Fibroblast of skin of right biceps (primary cell): ENCODE results near the gene PLPPR1.
"Not testable (repeated sequence)": the region's sequence is repeated elsewhere in the genome, so short reads cannot be mapped to it uniquely, and the experiment has no call there.

Experiments used
- DNase-seq: peaks from one replicate; pipeline ENCODE4 v3.0.0-alpha.2; 2013

PLPPR1 gene

DNA sequence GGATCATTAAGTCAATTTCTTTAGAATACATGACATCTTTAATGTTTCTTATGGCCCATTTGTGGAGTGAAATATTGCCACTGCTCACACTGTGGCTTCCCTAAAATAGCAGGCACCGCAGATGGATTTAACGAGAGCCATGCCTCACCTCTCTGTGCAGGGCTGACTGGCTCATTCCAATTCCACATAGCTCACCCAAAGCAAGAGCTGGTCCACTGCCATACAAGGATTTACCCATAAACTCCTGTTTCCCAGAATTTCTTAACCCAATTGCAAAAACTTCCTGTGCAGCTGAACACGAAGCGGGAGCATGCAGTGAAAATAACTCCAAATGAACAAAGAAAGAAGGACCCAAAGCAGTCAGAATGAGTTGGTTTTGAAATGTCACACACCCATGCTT, 196.7 kb downstream of the PLPPR1 start:
- DNase-seq = no peak

DNA sequence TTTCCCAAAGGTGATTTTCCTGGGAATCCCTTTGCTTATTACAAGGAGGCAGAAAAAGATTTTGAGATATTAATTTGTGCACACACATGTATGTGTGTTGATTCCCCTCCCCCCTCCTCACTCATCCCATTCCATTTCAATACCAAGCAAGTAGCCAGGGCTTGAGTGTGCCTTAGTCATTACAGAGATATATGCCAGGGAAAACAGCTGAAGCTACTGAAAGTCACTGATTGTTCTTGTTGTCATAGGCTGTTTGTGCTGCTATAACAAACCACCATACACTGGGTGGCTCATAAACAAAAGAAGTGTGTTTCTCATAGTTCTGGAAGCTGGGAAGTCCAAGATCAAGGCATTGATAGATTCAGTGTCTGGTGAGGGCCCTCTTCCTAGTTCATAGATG, 197.6 kb downstream of the PLPPR1 start:
- DNase-seq = no peak

DNA sequence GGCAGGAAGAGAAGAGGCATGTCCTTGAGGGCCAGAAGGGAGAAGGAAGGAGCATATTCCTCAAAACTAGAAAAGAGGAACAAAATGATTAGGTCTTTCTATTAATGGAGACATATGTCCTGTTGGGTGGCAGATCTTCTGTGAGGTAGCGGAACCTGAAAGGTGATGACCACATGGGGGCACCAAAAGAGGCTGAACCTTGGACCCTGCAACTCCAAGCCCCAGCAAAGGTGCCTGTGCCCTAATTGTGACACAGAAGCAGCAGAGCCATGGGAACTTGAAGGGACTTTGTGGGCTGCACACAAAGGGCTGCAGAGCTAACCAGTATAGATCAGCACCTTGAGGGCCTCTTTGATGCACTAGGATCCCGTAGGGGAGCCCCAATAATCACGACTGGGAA, 198.3 kb downstream of the PLPPR1 start:
- no peak for DNase-seq

DNA sequence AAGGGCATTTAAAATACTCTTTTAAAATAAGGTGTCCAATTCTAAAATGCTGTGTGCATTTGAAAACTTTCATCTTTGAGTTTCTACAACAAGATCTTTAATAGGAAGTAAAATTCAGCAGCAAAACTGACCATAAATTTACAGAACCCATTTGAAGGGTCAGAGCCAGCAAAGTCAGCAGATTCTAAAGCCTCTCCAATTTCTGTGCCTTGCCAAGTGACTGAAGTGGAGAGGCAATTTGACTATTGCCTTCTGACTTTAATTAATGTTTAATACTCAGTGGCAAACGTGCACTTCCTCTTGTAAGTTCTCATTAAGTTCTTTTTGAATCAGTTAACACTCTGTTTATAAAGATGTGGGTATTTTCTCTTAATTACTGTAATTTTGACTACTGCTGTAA, 201.1 kb downstream of the PLPPR1 start:
- DNase-seq = no peak

DNA sequence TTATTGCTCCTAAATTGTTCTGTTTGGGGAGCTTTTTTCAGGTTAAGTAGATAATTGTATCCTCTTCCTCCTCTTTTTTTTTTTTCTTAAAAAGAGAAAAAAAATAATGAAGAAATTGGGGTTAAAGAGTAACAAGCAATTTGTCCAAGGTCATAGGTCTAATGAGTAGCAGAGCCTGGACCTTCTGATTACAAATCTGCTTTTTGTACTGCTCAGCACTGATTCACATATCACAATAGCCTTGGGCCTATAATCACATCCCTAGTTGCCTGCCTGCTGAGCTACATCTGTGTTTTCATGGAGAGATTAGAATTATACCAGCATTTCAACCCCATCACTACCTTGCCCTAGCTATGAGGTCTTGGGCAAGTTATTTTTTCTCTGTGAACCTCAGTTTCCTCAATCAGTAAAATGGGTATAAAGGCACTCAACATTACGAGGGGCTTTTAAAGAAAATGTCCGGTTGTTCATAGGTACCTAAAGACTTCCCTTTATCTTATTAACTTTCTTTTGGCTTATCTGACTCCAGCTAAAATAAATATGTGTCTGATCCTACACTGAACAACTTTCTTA, 204.0 kb downstream of the PLPPR1 start:
- DNase-seq = no peak

DNA sequence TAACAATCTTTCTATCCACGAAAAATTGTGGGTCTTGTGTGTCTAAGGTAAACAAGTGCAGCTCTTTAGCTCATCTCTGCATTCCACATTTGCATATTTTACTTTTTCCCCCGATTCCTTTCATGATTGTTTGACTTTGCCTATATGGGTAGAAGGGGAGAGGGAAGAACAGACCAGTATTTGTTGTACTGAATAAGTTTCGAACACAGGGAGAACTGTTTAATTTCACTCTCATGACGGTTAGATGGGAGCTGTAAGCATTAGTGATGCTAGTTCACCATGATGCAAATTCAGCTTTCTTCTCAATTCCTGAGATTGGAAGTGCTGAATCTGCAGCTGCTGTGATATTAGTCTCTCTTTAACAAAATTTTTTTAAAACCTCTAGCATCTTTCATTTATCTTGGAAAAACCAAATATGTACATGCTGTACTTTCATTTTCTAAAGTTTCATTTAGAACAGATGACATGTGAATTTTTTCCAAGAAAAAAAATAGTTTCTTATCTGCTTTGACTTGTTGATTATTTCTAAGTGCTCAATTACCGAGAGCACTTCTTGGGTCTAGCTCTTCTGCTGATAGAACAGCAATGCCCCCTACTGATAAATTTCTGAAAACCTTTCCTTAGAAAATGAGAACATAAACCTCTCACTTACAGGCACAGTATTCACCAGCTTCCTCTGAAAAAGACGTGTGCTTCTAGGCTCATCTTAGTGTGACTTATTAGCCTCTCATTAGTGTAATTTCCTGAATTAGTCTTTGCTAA, 206.8 kb downstream of the PLPPR1 start:
- peak; percentile 9 for DNase-seq

DNA sequence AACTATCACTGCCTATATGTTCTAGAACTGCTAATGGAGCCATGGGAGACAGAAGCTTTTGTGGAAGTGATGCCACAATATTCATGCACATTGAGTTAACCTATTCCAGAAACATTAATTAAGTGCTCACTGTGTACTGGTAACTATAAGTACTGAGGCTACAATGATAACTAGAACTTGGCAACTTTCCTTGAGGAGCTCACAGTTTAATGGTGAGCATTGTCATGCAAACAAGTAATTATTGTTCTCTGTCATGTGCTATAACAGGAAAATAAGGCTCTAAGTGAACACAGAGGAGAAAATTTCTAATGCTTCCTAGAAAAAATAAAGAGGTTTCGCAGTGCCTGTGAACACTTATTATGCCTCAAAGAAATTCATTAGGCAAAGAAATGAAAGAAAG, 214.1 kb downstream of the PLPPR1 start:
- DNase-seq = no peak

DNA sequence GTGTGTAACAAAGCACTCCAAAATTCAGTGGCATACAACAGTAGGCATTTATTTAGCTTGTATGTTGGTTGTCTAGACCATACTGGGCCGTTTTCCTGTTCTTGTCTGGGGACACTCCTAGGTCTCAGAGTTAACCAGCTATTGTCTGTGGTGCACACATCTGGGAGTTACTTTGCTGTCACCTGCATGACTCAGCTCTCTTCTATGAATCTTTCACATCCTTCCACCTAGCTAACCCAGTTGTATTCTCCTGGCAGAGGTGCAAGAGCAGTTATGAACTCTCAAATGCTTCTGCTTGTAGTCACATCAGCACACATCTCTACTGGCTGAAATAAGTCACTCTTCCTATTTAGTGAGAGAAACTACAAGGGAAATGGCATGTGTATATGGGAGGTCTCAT, 218.2 kb downstream of the PLPPR1 start:
- DNase-seq = no peak

DNA sequence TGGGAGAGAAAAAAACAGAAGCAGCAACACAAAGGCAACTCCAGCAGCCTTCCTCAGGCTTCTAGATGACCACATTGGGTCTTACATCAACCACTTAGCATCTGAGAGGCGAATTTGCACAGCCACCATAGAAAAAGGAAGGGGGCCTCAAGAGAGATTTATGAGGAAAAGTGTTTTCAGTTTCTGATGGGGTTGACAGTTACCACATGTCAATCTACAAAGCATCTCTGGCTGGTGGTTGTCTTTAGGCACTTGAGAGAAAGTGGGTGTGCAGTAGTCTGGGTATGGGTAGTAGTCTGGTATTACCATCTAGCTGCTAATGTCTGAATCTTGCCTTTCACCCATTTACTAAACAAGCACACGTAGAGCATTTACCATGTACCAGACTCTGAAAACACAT, 218.8 kb downstream of the PLPPR1 start:
- DNase-seq = no peak

DNA sequence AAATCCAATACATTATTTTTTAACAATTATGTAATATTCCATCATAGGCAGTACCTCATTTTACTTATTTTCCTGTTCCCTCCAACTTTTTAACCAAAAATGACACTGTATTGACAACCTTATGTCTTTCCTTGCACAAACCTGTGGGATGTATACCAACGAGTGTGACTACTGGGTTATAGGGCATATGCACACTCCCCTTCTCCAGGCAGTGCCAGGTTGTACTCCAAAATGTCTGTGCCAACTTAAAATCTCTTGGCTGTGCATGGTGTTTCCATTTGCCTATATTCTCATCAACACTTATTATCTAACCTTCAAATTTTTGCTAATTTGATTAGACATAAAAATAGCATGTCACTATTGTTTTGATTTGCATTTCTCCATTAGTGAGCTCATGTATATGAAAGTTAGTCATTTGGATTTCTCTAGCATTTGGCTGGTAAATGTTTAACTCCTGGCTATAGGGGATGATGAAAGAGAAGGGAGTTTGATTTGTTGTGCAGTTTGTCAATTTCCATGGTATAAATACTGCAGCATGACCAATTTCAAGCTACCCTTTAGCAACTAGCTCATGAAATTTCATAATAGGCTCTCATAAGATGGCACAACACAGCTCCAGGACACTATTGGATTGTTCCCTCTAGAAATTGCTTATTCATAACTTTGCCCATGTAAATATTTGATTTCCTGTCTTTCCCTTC, 226.4 kb downstream of the PLPPR1 start:
- DNase-seq = no peak

DNA sequence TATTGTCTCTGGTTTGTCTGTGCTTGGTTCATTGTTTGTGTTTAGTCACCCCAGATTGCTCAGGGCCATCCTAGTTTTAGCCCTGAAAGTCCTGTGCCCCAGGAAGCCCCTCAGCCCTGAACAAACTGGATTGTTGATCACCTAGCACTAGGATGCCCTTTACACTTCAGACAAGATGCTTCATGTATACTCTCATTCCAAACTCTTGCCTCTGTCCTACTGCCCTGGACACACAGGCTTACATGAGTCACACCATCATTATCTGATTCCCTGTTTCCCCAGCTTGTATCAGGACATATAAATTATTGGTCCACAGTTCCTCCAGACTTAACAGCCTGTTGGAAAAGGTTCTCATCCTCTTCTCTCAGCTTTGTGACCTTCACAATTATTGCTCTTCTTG, 236.2 kb downstream of the PLPPR1 start:
- DNase-seq = no peak

DNA sequence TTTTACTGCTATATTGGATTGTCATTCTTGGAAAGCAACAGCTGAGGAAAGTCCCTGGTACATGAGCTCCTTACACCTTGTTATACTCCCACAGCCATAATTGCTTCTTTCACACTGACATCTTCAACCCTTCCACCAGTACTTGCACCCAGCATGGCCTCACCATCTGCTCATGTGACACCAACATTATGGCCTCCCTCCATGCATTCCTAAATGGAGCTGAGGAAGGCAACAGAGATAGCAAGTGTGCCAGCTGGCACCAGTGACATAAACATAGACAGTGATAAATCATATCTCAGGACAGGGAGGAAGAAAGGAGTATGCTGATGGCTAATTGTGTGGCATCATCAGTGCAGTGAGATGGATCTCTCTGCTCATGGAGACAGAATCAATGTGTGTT, 236.7 kb downstream of the PLPPR1 start:
- DNase-seq = no peak

DNA sequence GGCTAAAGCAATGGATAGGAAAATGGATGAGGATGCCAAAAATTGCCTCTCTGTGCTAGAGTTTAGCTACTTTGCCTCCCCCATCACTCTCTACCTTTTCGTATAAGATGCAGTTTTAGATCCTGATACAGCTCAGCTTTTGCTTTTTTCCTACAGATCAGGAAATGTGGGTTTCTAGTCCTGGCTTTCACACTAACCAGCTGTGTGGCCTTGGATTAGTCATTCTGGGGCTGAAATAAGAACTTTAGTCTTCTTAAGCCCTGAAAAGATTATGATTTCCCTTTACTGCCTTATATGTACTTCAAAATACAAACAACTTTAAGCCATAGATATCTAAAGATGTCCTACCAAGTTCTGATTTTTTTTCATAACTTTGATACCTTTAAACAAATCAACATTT, 239.9 kb downstream of the PLPPR1 start:
- no peak for DNase-seq

DNA sequence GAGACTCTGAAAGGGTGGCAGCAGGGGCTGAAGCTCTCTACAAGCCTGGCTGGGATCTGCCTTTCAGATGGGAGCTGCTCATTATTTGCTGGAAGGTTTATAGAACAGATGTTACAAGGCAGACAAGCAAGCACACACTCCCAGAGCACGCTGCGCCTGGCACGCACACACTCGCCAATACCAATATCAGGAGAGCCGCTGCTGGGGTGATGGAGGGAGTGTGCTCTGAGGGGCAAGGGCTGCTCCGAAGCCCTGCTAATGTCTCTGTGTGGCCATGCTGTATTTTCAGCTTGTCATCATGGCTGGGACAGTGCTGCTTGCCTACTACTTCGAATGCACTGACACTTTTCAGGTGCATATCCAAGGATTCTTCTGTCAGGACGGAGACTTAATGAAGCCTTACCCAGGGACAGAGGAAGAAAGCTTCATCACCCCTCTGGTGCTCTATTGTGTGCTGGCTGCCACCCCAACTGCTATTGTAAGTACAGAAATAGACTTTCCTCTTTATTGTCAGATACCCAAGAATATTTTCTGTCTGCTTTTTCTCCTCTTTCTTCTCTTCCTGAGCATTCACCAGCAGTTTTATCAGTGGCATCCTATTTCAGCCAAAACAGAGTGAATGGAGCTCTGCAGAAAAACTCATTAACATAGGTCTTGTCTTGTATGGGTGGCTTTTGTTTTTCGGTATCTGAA, 241.2 kb downstream of the PLPPR1 start:
- no peak for DNase-seq

DNA sequence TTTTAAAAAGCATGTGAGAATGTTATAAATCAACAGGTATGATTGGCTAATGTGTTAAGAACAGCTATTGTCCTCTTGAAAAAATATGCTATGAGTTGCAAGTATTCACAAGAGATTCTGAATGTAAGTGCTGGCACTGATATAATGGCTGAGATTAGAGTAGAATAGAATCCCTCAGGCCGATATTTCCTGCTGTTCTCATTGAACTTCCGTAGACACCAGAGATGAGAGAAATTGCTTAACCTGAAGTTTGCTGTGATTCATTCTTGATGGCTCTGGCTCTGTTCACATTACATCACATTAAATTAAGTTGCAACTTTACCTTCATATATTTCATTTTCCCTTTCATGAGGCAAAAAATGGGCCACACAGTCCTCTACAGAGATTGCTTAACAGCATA, 241.8 kb downstream of the PLPPR1 start:
- DNase-seq = no peak

DNA sequence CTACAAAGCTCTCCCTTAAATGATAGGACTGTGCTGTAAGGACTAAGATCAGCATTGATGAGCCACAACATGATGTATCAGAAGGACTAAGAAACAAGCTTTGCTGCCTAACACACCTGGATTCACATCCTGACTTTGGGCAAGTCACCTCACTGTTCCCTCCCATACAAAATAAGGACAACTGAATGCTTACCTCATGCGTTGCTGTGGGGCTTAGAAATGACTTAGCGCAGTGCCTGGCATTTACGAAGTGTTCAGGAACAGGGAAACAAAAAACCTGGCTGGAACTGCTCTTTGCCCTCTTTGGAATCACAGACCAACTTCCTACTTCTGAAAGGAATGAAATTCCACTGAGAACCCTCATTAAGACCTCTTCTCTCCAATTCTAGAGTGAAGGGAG, 242.6 kb downstream of the PLPPR1 start:
- DNase-seq = no peak

DNA sequence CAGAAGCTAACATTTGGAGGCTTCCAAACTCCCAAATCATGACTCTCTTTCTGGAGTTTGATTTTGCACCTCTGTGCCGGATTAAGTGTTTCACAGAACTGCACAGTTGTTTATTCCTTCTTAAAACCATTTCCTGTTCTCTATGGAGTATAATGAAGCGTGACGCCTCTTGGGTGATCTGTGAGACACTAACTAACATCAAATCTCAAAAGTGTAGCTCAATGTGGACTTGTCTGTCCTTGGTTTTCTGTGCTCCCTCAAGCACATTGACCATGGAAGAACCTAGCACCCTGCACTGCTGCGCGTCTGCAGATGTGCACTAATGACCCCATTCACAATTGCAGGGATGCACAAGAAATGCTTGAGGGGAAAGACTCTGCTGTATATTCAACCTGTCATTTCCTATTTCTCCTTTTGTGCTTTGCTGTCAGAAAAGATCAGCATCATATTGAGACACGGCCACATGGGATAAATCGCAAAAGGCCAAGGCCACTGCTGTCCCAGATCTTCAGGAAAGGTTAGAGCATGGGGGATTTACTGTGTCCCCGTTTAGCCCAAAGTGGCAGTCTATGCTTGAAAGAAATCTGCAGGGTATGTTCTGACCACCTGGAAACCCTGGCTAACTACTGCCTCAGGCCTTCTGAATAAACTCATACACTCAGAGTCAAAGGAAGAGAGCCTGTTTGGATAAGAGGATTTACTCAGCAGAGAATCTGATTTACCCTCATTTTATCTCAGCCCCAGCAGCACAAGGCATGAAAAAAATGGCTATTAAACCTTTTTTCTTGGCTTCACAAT, 246.6 kb downstream of the PLPPR1 start:
- DNase-seq = no peak

DNA sequence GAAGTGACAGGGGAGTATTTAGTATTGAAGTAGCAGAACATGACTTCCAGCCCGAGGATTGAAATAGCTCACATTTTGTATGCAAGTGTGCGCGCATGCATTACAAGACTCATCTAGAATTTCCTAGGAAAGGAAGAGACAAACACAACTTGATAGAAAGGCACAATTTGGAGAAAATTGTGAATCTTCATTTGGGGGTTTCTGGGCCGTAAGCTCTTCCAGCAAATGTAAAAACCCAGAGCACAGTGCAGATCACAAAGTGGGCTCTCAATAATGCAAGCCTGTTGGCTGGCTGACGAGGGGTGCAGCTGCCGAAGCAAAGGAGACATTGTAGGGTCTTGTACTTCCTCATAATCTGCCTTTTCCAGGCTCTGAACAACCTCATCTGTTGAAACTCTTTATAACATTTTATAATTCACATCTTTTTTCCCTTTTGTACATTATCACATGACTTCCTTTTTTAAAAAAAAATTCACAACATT, 247.3 kb downstream of the PLPPR1 start:
- DNase-seq = no peak

DNA sequence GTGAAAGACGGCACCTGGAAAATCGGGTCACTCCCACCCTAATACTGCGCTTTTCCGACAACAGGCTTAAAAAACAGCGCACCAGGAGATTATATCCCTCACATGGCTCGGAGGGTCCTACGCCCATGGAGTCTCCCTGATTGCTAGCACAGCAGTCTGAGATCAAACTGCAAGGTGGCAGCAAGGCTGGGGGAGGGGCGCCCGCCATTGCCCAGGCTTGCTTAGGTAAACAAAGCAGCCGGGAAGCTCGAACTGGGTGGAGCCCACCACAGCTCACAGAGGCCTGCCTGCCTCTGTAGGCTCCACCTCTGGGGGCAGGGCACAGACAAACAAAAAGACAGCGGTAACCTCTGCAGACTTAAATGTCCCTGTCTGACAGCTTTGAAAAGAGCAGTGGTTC, 262.5 kb downstream of the PLPPR1 start:
- not testable (repeated sequence) for DNase-seq

DNA sequence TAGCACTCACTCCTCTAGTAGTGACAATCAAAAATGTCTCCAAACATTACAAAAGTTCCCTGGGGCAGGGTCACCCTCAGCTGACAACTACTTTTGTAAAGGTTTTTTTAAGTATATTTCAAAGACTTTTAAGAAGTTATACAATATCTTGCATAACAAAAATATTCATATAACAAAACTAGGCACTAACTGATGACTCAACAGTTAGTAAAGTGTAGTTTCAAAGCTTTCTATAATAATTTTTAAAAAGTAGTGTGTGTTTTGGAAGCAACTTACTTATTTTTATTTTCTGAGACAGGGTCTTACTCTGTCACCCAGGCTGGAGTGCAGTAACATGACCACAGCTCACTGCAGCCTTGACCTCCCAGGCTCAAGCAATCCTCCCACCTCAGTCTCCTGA, 271.4 kb downstream of the PLPPR1 start:
- DNase-seq = no peak

DNA sequence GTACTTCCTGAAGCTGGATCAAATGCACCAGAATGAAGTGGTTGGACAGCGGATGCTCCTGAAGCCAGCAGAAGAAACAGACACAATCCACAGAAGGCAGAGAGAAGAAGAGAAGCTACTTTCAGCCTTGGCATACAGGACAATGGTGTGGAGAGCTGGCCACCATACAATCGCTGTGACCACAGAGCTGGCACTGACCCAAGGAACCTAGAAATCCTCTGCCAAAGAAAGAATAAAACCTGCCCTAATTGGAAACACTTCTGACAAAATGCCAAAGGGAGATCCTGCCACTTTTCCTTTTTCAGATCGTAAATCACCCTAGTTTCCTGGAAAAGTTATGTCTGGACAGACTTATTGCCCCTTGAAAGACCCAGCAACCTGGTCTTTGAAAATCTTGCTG, 278.5 kb downstream of the PLPPR1 start:
- DNase-seq = no peak

DNA sequence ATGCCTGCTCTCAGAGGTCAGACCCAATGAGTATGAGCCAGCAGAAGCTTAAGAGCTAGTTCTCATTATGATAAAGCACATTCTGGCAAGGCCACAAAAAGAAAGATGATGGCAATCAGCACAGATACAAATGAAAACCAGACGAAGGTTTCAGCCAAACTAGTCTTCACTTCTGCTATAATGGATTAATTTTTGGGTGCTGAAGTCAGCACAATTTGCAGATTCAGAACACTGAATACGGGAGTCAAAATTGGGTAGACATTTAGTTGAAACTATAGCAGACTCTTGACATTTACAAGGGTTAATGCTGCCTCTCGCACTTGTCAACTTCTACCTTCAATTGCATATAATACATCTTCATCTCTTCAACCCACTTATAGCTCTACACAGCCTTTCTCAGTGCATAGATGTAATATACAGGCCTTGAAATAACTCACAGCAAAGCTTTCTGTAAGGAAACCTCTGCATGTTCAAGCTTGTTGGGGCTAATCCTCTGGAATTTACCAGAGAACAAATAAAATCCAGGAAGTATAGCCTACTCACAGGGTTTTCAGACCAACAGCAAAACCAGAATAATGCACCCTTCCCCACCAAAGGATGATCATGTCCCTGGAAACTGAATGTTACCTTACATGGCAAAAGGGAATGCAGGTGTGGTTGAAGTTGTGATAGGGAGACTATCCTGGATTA, 279.1 kb downstream of the PLPPR1 start:
- peak; percentile 0 for DNase-seq
